Measurements from ENCODE around the gene REEP5. TPM values are rescaled to one million over a fixed set of nuclear protein-coding genes. Genes with fewer than 3 reads are reported as not detected.

The REEP5 gene
- total RNA-seq, 1 donor from 2014 or later = 89.1 TPM

- H3K36me3 ChIP-seq = no peaks in the 10 kb centered on the region
- H3K4me3 ChIP-seq = no peak overlapping the region
- no peak overlapping the region for H3K27ac ChIP-seq
- H3K27me3 ChIP-seq = no peaks in the 10 kb centered on the region
- H3K4me1 ChIP-seq = no peaks in the 10 kb centered on the region
- H3K9me3 ChIP-seq = no peaks in the 10 kb centered on the region
- intact Hi-C loops (cut with DNase I) = no loop called here
- TF ChIP-seq CTCF (IDR thresholded peaks at IDR 0.05) (peak in 1 of 3 experiments; percentile 23), POLR2A (IDR thresholded peaks at IDR 0.05) (no peak)
- no peak for DNase-seq (ENCODE audit: extremely low spot score in 2 of 2)
Observed at GRCh38 chr5:112848116-112848811, 73.8 kb downstream of the REEP5 start.

- no peak for DNase-seq (ENCODE audit: extremely low spot score in 2 of 2)
- Histone ChIP-seq H3K4me3 (no peak overlapping the region), H3K27me3 (no peaks in the 10 kb centered on the region), H3K4me1 (no peaks in the 10 kb centered on the region), H3K27ac (no peak overlapping the region), H3K36me3 (no peaks in the 10 kb centered on the region), H3K9me3 (no peaks in the 10 kb centered on the region)
- intact Hi-C loops (cut with DNase I) = no loop called here
- no peak for TF ChIP-seq POLR2A (IDR thresholded peaks at IDR 0.05)
- no peak for TF ChIP-seq POLR2AphosphoS5 (IDR thresholded peaks at IDR 0.05; ENCODE audit: insufficient read depth in 1 of 2, low read depth in 1 of 2)
- TF ChIP-seq CTCF (IDR thresholded peaks at IDR 0.05) = no peak
Observed at GRCh38 chr5:112847306-112847705, 74.7 kb downstream of the REEP5 start.

GRCh38 chr5:112846556-112846955, 75.5 kb downstream of the REEP5 start:
- intact Hi-C loops (cut with DNase I) = no loop called here
- no peak for TF ChIP-seq CTCF (IDR thresholded peaks at IDR 0.05)
- no peak for TF ChIP-seq POLR2AphosphoS5 (IDR thresholded peaks at IDR 0.05; ENCODE audit: insufficient read depth in 1 of 2, low read depth in 1 of 2)
- no peak for TF ChIP-seq POLR2A (IDR thresholded peaks at IDR 0.05)

GRCh38 chr5:112844489-112844888, 77.5 kb downstream of the REEP5 start:
- intact Hi-C loops (cut with DNase I) = no loop called here
- no peak for DNase-seq (ENCODE audit: extremely low spot score in 2 of 2)
- H3K4me3 ChIP-seq = no peak overlapping the region
- no peaks in the 10 kb centered on the region for H3K4me1 ChIP-seq
- H3K36me3 ChIP-seq = no peaks in the 10 kb centered on the region
- TF ChIP-seq POLR2A (IDR thresholded peaks at IDR 0.05) = no peak
- no peak for TF ChIP-seq POLR2AphosphoS5 (IDR thresholded peaks at IDR 0.05; ENCODE audit: insufficient read depth in 1 of 2, low read depth in 1 of 2)
- no peak for TF ChIP-seq CTCF (IDR thresholded peaks at IDR 0.05)
- no peaks in the 10 kb centered on the region for H3K9me3 ChIP-seq
- no peak overlapping the region for H3K27ac ChIP-seq
- no peaks in the 10 kb centered on the region for H3K27me3 ChIP-seq

More at GRCh38 chr5:112846556-112846955, 75.5 kb downstream of the REEP5 start:
- Histone ChIP-seq H3K9me3 (no peaks in the 10 kb centered on the region), H3K27ac (no peak overlapping the region), H3K4me1 (no peaks in the 10 kb centered on the region), H3K36me3 (no peaks in the 10 kb centered on the region), H3K4me3 (no peak overlapping the region), H3K27me3 (no peaks in the 10 kb centered on the region)
- no peak for DNase-seq (ENCODE audit: extremely low spot score in 2 of 2)

GRCh38 chr5:112833971-112834370, 88.1 kb downstream of the REEP5 start:
- no peak for DNase-seq (ENCODE audit: extremely low spot score in 2 of 2)
- no peaks in the 10 kb centered on the region for H3K9me3 ChIP-seq
- no peaks in the 10 kb centered on the region for H3K4me1 ChIP-seq
- H3K36me3 ChIP-seq = peaks cover 0 to 36% of the 10 kb centered on the region in 2 donors
- H3K27ac ChIP-seq = no peak overlapping the region
- no peaks in the 10 kb centered on the region for H3K27me3 ChIP-seq
- TF ChIP-seq POLR2A (IDR thresholded peaks at IDR 0.05) = no peak
- TF ChIP-seq POLR2AphosphoS5 (IDR thresholded peaks at IDR 0.05; ENCODE audit: insufficient read depth in 1 of 2, low read depth in 1 of 2) = no peak
- no peak for TF ChIP-seq CTCF (IDR thresholded peaks at IDR 0.05)
- intact Hi-C loops (cut with DNase I) = no loop called here
- no peak overlapping the region for H3K4me3 ChIP-seq

Measured in vagina (tissue), 2 donors.